Nephron progenitor cell (in vitro differentiated cells): Measurements from ENCODE around the gene ANKS1B.
A peak's percentile ranks its signal among the peaks of the same experiment; 100 is the strongest.

Experiments
- DNase-seq: peaks from one replicate; pipeline ENCODE4 v3.0.0; 2021
- H3K27ac Mint-ChIP-seq: 2 replicates; pipeline ENCODE4 v1.8.0; 2021; ENCODE audit warnings: mild to moderate bottlenecking, moderate library complexity, mixed read lengths
- H3K27me3 Mint-ChIP-seq: 2 replicates; pipeline ENCODE4 v1.8.0; 2021; ENCODE audit warnings: mild to moderate bottlenecking, low read depth, mixed read lengths; ENCODE audit not compliant: poor library complexity
- H3K36me3 Mint-ChIP-seq: 2 replicates; pipeline ENCODE4 v1.8.0; 2021; ENCODE audit warnings: low read depth, mixed read lengths
- H3K4me1 Mint-ChIP-seq: 2 replicates; pipeline ENCODE4 v1.8.0; 2021; ENCODE audit warnings: mixed read lengths
- H3K4me3 Mint-ChIP-seq: 2 replicates; pipeline ENCODE4 v1.8.0; 2021; ENCODE audit warnings: mild to moderate bottlenecking, moderate library complexity, mixed read lengths
- H3K9me3 Mint-ChIP-seq: 2 replicates; pipeline ENCODE4 v1.8.0; 2021; ENCODE audit warnings: mild to moderate bottlenecking, moderate library complexity, mixed read lengths
- TF ChIP-seq, protein P1 (sequence below): fragments of 200-600 bp; sonication (generic); IDR thresholded peaks from 2 replicates; pipeline ENCODE4 v1.5.0; 2021; ENCODE audit warnings: antibody characterized with exemption

The ANKS1B gene

DNA sequence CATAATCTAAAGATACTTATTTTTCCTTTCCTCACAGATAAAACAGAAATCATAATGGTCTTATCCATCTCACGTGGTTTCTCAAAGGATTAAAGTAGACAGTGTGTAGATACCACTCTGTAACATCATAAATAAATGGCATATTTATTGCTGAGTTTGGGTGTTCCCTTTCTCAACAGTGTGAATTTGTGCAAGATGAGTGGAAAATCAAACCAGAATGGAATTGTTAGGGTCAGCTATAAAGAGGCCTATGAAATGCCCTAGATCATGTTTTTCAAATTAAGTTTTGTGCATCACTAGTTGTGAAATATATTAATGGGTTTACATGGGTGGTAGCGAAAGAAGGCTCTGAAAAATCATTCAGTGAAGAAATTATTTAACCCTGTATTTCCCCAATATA, 553.5 kb downstream of the ANKS1B start:
- no peak overlapping the region for H3K4me3 Mint-ChIP-seq
- H3K4me1 Mint-ChIP-seq: peaks cover 11% of the 10 kb centered on the region
- no peak overlapping the region for H3K27ac Mint-ChIP-seq
- H3K27me3 Mint-ChIP-seq: peaks cover 3% of the 10 kb centered on the region
- TF ChIP-seq, protein P1, sequence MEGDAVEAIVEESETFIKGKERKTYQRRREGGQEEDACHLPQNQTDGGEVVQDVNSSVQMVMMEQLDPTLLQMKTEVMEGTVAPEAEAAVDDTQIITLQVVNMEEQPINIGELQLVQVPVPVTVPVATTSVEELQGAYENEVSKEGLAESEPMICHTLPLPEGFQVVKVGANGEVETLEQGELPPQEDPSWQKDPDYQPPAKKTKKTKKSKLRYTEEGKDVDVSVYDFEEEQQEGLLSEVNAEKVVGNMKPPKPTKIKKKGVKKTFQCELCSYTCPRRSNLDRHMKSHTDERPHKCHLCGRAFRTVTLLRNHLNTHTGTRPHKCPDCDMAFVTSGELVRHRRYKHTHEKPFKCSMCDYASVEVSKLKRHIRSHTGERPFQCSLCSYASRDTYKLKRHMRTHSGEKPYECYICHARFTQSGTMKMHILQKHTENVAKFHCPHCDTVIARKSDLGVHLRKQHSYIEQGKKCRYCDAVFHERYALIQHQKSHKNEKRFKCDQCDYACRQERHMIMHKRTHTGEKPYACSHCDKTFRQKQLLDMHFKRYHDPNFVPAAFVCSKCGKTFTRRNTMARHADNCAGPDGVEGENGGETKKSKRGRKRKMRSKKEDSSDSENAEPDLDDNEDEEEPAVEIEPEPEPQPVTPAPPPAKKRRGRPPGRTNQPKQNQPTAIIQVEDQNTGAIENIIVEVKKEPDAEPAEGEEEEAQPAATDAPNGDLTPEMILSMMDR: no peak
- H3K36me3 Mint-ChIP-seq: no peaks in the 10 kb centered on the region
- H3K9me3 Mint-ChIP-seq: no peaks in the 10 kb centered on the region
- no peak for DNase-seq

DNA sequence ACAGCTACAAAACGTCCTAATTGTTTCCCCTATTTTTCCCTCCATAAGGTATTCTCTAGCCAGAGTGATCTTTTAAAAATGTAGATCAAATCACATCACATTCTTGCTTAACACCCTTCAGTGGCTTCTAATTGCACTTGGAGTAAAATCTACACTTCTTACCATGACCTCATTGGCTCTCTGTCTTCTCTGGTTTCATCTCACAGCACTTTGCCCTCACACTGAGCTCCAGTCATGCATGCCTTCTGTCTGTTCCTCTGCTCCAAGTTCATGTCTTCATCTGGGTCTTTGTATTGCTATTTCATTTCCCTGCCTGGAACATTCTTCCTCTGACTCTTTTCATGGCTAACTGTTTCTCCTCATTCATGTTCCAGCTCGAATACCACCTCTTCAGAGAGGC, 557.6 kb downstream of the ANKS1B start:
- no peaks in the 10 kb centered on the region for H3K9me3 Mint-ChIP-seq
- peak overlapping the region; percentile 56 for H3K27ac Mint-ChIP-seq
- peak; percentile 7 for DNase-seq
- H3K27me3 Mint-ChIP-seq: peaks cover 3% of the 10 kb centered on the region
- no peaks in the 10 kb centered on the region for H3K36me3 Mint-ChIP-seq
- peaks cover 11% of the 10 kb centered on the region for H3K4me1 Mint-ChIP-seq
- H3K4me3 Mint-ChIP-seq: no peak overlapping the region
- TF ChIP-seq, protein P1: no peak

DNA sequence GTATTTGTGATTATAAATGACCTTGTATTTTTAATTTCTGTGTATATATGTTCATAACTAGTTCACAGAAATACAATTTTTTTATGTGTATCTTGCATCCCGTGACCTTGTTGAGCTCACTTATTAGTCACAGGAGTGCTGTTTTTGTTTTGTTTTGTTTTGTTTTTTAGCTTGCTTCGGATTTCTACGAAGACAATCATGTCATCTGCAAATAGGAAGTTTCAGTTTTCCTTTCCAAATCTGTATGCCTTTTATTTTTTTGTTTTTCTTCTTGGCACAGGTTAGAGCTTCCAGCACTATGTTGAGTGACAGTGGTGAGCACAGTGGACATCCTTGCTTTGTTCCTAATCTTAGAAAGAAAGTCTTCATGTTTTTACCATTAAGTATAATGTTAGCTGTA, 566.4 kb downstream of the ANKS1B start:
- no peaks in the 10 kb centered on the region for H3K36me3 Mint-ChIP-seq
- TF ChIP-seq, protein P1: no peak
- H3K27me3 Mint-ChIP-seq: peaks cover 2% of the 10 kb centered on the region
- H3K4me3 Mint-ChIP-seq: no peak overlapping the region
- peaks cover 5% of the 10 kb centered on the region for H3K9me3 Mint-ChIP-seq
- H3K4me1 Mint-ChIP-seq: peaks cover 11% of the 10 kb centered on the region
- no peak overlapping the region for H3K27ac Mint-ChIP-seq
- DNase-seq: no peak

DNA sequence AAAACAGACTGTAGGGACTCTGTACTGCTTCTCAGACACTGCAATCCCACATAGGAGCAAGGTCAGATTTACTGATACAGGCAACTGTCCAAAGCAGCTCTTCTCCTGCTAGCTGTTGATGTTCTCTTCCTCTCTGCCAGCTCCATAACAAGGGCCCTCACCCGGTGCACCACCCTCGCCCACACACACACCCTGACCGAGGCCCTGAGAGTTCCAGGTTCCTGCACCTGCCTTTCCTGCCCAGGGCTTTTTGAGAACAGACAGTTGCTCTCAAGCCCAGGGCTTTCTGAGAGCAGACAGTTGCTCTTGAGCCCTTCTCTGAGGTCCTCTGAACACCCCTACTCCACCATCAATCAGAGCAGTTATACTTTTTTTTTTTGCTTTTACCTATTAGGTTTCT, 571.0 kb downstream of the ANKS1B start:
- Mint-ChIP-seq H3K4me3 (no peak overlapping the region), H3K27ac (no peak overlapping the region), H3K4me1 (no peaks in the 10 kb centered on the region), H3K9me3 (peaks cover 5% of the 10 kb centered on the region), H3K36me3 (no peaks in the 10 kb centered on the region), H3K27me3 (peaks cover 2% of the 10 kb centered on the region)
- TF ChIP-seq, protein P1: no peak
- no peak for DNase-seq

DNA sequence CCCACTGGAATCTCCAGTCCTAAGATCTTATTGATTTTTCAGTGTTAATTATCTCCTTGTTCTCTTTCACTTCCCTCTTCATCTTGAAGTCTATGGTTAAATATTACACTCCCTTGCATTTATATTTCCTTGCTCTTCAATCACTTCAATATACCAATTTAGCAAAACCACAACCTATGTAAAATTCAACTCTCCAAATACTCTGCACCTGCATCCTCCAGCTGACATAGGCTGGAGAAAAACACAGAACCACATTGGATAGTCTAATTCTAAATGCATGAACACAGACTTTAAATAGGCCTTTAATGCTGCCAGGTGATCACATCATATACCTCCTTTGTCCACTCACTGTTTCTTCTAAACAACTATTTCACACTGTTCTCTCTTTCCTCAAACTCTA, 591.0 kb downstream of the ANKS1B start:
- Mint-ChIP-seq H3K9me3 (peaks cover 2% of the 10 kb centered on the region), H3K27me3 (no peaks in the 10 kb centered on the region), H3K4me3 (no peak overlapping the region), H3K27ac (no peak overlapping the region), H3K4me1 (no peaks in the 10 kb centered on the region), H3K36me3 (no peaks in the 10 kb centered on the region)
- TF ChIP-seq, protein P1: no peak
- no peak for DNase-seq

DNA sequence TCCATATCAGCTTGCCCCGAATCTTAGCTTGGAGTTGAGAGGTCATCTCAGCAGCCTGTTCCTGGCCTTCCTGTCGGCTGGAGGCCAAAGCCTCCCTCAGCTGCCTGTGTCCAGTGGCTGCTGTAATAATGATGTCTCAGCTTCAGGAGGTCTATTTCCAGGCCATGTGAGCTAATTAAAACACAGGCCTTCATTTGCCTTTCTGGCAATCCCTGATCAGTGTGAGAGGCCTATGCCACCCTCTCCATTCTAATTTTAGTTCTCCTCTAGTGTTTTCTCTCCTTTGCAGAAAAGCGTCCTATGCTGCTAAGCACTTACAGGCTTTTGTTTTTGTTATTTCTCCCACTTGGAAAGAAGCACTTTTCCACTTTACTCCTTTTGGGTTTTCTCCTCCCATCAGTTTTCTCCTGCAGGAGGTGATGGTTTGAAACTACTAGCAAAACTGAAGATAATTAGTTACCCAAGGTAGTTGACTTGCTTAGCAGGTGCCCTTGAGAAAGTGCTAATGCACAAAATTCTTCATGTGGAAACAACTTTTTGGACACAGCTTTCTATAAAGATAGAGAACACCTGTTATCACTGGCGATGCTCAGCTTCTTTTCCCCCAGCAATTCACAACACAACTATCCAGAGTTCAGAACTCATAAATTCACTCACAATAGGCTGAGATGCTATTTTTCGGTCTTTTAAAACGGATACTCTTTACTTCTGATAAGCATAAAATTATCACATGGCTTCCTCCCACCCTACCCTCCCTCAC, 592.5 kb downstream of the ANKS1B start:
- no peak overlapping the region for H3K27ac Mint-ChIP-seq
- H3K4me1 Mint-ChIP-seq: no peaks in the 10 kb centered on the region
- no peak for DNase-seq
- TF ChIP-seq, protein P1: no peak
- no peaks in the 10 kb centered on the region for H3K27me3 Mint-ChIP-seq
- H3K4me3 Mint-ChIP-seq: no peak overlapping the region
- no peaks in the 10 kb centered on the region for H3K36me3 Mint-ChIP-seq
- H3K9me3 Mint-ChIP-seq: no peaks in the 10 kb centered on the region
